IMR-90 (cell line): ENCODE measurements around the gene OR2J3. TPM values are rescaled to one million over a fixed set of nuclear protein-coding genes. Genes with fewer than 3 reads are reported as not detected.

ENCODE experiments used
- ATAC-seq: fragments of 200-7000 bp; cut with Tn5 transposase; 2 replicates; pipeline ENCODE4 v1.9.1; 2020; ENCODE audit warnings: low read depth, mild to moderate bottlenecking, moderate library complexity
- BruUV-seq: library from RNA; stranded (reverse); fragments of 400-500 nt; replicated peaks from 2 replicates; lab custom pipeline; 2021; lab: Mats Ljungman, UMichigan
- CTCF ChIA-PET: fragments of 300-600 bp; formaldehyde crosslinking; extraction: SDS; loops from one replicate; lab custom pipeline; 2021; ENCODE audit warnings: antibody characterized with exemption; lab: Yijun Ruan, JAX
- POLR2A ChIA-PET: fragments of 300-600 bp; sonication (Branson Sonifier 250); formaldehyde crosslinking; loops from one replicate; lab custom pipeline; 2022; ENCODE audit warnings: antibody characterized with exemption; ENCODE audit not compliant: unreplicated experiment; lab: Charles Lee
- DNase-seq: peaks from one replicate; pipeline ENCODE4 v3.0.0; 2013
- H2AFZ ChIP-seq: replicated peaks from 2 replicates; pipeline ENCODE3; 2013; ENCODE audit warnings: low read length, mild to moderate bottlenecking; ENCODE audit not compliant: poor library complexity
- H2AK5ac ChIP-seq: 2 replicates; pipeline ENCODE4 v1.6.1; 2013; ENCODE audit warnings: low read depth, low read length, inconsistent platforms
- H2AK9ac ChIP-seq: replicated peaks from 2 replicates; pipeline ENCODE3; 2013; ENCODE audit warnings: mild to moderate bottlenecking, low read depth, low read length, moderate library complexity; ENCODE audit not compliant: poor library complexity
- H2BK120ac ChIP-seq: 2 replicates; pipeline ENCODE4 v1.6.1; 2013; ENCODE audit warnings: low read depth, low read length, inconsistent platforms
- H2BK15ac ChIP-seq: 3 replicates; pipeline ENCODE4 v1.6.1; 2013; ENCODE audit warnings: low read depth, low read length, inconsistent platforms
- H2BK20ac ChIP-seq: 2 replicates; pipeline ENCODE4 v1.6.1; 2013; ENCODE audit warnings: low read depth, mild to moderate bottlenecking, inconsistent platforms, low read length, moderate library complexity
- H2BK5ac ChIP-seq: 2 replicates; pipeline ENCODE4 v1.6.1; 2013; ENCODE audit warnings: mild to moderate bottlenecking, low read depth, low read length, inconsistent platforms; ENCODE audit not compliant: poor library complexity, severe bottlenecking
- H3K14ac ChIP-seq: replicated peaks from 2 replicates; pipeline ENCODE4 v1.6.1; 2013; ENCODE audit warnings: low read depth, low read length, inconsistent platforms
- H3K18ac ChIP-seq: 2 replicates; pipeline ENCODE4 v1.6.1; 2013; ENCODE audit warnings: low read depth, low read length, control low read depth
- H3K23ac ChIP-seq: 2 replicates; pipeline ENCODE4 v1.6.1; 2013; ENCODE audit warnings: low read depth, low read length, inconsistent platforms
- H3K27ac ChIP-seq: 2 replicates; pipeline ENCODE4 v1.5.1; 2013; ENCODE audit warnings: mild to moderate bottlenecking, control low read depth, low read length; ENCODE audit not compliant: insufficient read depth
- H3K27me3 ChIP-seq: 2 replicates; pipeline ENCODE4 v1.6.1; 2013; ENCODE audit warnings: low read length; ENCODE audit not compliant: control insufficient read depth, insufficient read depth
- H3K36me3 ChIP-seq: 2 replicates; pipeline ENCODE4 v1.6.1; 2013; ENCODE audit warnings: low read length, mixed read lengths; ENCODE audit not compliant: control insufficient read depth, insufficient read depth
- H3K4ac ChIP-seq: 2 replicates; pipeline ENCODE4 v1.6.1; 2013; ENCODE audit warnings: low read depth, low read length, inconsistent platforms
- H3K4me1 ChIP-seq: 2 replicates; pipeline ENCODE4 v1.6.1; 2013; ENCODE audit warnings: low read length, mixed read lengths; ENCODE audit not compliant: control insufficient read depth, insufficient read depth
- H3K4me2 ChIP-seq: 2 replicates; pipeline ENCODE4 v1.6.1; 2013; ENCODE audit warnings: low read depth, mild to moderate bottlenecking, control low read depth, low read length, moderate library complexity
- H3K4me3 ChIP-seq: 2 replicates; pipeline ENCODE4 v1.5.1; 2013; ENCODE audit warnings: low read depth, mild to moderate bottlenecking, control low read depth, low read length, moderate library complexity; ENCODE audit not compliant: insufficient read depth
- H3K56ac ChIP-seq: 2 replicates; pipeline ENCODE4 v1.6.1; 2013; ENCODE audit warnings: low read length, inconsistent platforms; ENCODE audit not compliant: insufficient read depth; ENCODE audit errors: extremely low read depth
- H3K79me1 ChIP-seq, 2 experiments: 2 replicates each; pipeline ENCODE4 v1.6.1; 2013; ENCODE audit warnings: low read length in 2 of 2, inconsistent platforms in 1 of 2, low read depth in 1 of 2
- H3K9ac ChIP-seq: 2 replicates; pipeline ENCODE4 v1.6.1; 2013; ENCODE audit warnings: low read depth, low read length, control low read depth
- H3K9me1 ChIP-seq: 2 replicates; pipeline ENCODE4 v1.6.1; 2013; ENCODE audit warnings: low read length, inconsistent platforms; ENCODE audit not compliant: insufficient read depth
- H3K9me3 ChIP-seq: 2 replicates; pipeline ENCODE4 v1.6.1; 2013; ENCODE audit warnings: low read length; ENCODE audit not compliant: control insufficient read depth, insufficient read depth
- H4K20me1 ChIP-seq: 2 replicates; pipeline ENCODE4 v1.6.1; 2013; ENCODE audit warnings: low read length, inconsistent platforms; ENCODE audit not compliant: insufficient read depth
- H4K5ac ChIP-seq: 2 replicates; pipeline ENCODE4 v1.6.1; 2013; ENCODE audit warnings: mild to moderate bottlenecking, low read depth, low read length, control low read depth
- H4K8ac ChIP-seq, 2 experiments: 2 replicates each; pipeline ENCODE4 v1.6.1; 2013; ENCODE audit warnings: low read depth in 2 of 2, low read length in 2 of 2, control low read depth in 1 of 2, inconsistent platforms in 1 of 2
- H4K91ac ChIP-seq: 2 replicates; pipeline ENCODE4 v1.6.1; 2013; ENCODE audit warnings: low read depth, low read length, inconsistent platforms; ENCODE audit not compliant: insufficient read depth
- BHLHE40 ChIP-seq: fragments of 150-350 bp; IDR thresholded peaks from 2 replicates; pipeline ENCODE4 v1.6.1; 2016; ENCODE audit warnings: mild to moderate bottlenecking, low read depth, low read length
- CHD1 ChIP-seq: IDR thresholded peaks from 2 replicates; pipeline ENCODE4 v1.6.1; 2012; ENCODE audit warnings: low read depth, low read length, improper control_type of control experiment
- CTCF ChIP-seq: conservative IDR thresholded peaks from 2 replicates; pipeline ENCODE4 v1.5.1; 2012; ENCODE audit warnings: mild to moderate bottlenecking, low read depth, low read length, improper control_type of control experiment
- ELK1 ChIP-seq: fragments of 150-350 bp; IDR thresholded peaks from 2 replicates; pipeline ENCODE4 v1.6.1; 2016; ENCODE audit warnings: low read depth, mild to moderate bottlenecking, low read length, moderate library complexity, borderline replicate concordance
- MAFK ChIP-seq: IDR thresholded peaks from 2 replicates; pipeline ENCODE4 v1.6.1; 2012; ENCODE audit warnings: low read depth, low read length, improper control_type of control experiment
- MAZ ChIP-seq: IDR thresholded peaks from 2 replicates; pipeline ENCODE4 v1.6.1; 2012; ENCODE audit warnings: low read depth, mild to moderate bottlenecking, low read length, improper control_type of control experiment, moderate library complexity, borderline replicate concordance
- MXI1 ChIP-seq: IDR thresholded peaks from 2 replicates; pipeline ENCODE4 v1.6.1; 2012; ENCODE audit warnings: low read depth, mild to moderate bottlenecking, low read length, moderate library complexity, borderline replicate concordance
- RAD21 ChIP-seq: IDR thresholded peaks from 2 replicates; pipeline ENCODE4 v1.6.1; 2012; ENCODE audit warnings: low read length, improper control_type of control experiment
- RCOR1 ChIP-seq: IDR thresholded peaks from 2 replicates; pipeline ENCODE4 v1.6.1; 2012; ENCODE audit warnings: mild to moderate bottlenecking, low read length, improper control_type of control experiment; ENCODE audit not compliant: insufficient replicate concordance
- RFX5 ChIP-seq: IDR thresholded peaks from 2 replicates; pipeline ENCODE4 v1.8.0; 2012; ENCODE audit warnings: low read depth, mild to moderate bottlenecking, low read length, moderate library complexity
- USF2 ChIP-seq: fragments of 150-350 bp; IDR thresholded peaks from 2 replicates; pipeline ENCODE4 v1.6.1; 2017; ENCODE audit warnings: mild to moderate bottlenecking, antibody characterized with exemption, low read length, low read depth
- WGBS, 2 experiments: methylation state at CpG; one replicate each; pipeline versions ENCODE4 v1.1.5 to v1.1.7; 2013; ENCODE audit warnings: missing lambda C conversion rate in 2 of 2; ENCODE audit not compliant: insufficient read length in 1 of 2; ENCODE audit errors: extremely low coverage in 2 of 2; 5-methylcytosine and 5-hydroxymethylcytosine counted together
- dilution Hi-C: fragments of 300-500 bp; cut with HindIII; formaldehyde crosslinking; loops from one replicate; pipeline ENCODE4 v1.14.3; 2018; ENCODE audit warnings: low sequenced_read_pairs; ENCODE audit not compliant: unreplicated experiment
- in situ Hi-C: fragments of 300-500 bp; cut with MboI; formaldehyde crosslinking; loops from 3 replicates; pipeline ENCODE4 v1.14.3; 2019; ENCODE audit warnings: low sequenced_read_pairs, inconsistent platforms, mixed read lengths
- intact Hi-C: fragments of 100-400 bp; cut with micrococcal nuclease; formaldehyde crosslinking; loops from 2 replicates; pipeline ENCODE4 v1.10.0; 2022
- polyA plus RNA-seq, 3 experiments: library from polyadenylated mRNA; depleted of rRNA; stranded (reverse); fragments of >200 nt; gene quantifications; 2 replicates each; pipeline ENCODE4 v1.2.3, GENCODE V29; 2012; ENCODE audit warnings: low replicate concordance in 1 of 3
- total RNA-seq: library from RNA; depleted of rRNA; stranded (reverse); fragments of >200 nt; gene quantifications from 2 replicates; pipeline ENCODE4 v1.2.3, GENCODE V29; 2012

Gene OR2J3
- total and polyA plus RNA-seq, 2 of the 4 experiments (the other 2 are of a cell fraction): not detected

- Histone ChIP-seq H3K4me1 (no peaks in the 10 kb centered on the region), H4K8ac (no peak within 1 kb of the TSS), H2BK20ac (no peak within 1 kb of the TSS), H3K36me3 (no peaks in the 10 kb centered on the region), H3K27ac (no peak within 1 kb of the TSS), H3K9me1 (no peaks in the 10 kb centered on the region), H2AFZ (no peak within 1 kb of the TSS), H3K23ac (no peak within 1 kb of the TSS), H4K91ac (no peak within 1 kb of the TSS), H2AK5ac (no peak within 1 kb of the TSS), H3K27me3 (no peaks in the 10 kb centered on the region), H3K79me1 (no peaks in the 10 kb centered on the region), H3K9me3 (peaks cover 5% of the 10 kb centered on the region; the same call in 1 of the 2 replicates), H3K4ac (no peak within 1 kb of the TSS), H4K20me1 (no peaks in the 10 kb centered on the region), H2BK5ac (no peak within 1 kb of the TSS), H4K5ac (no peak within 1 kb of the TSS), H3K14ac (no peak within 1 kb of the TSS), H3K4me2 (no peak within 1 kb of the TSS), H3K9ac (no peak within 1 kb of the TSS), H3K56ac (no peak within 1 kb of the TSS), H2BK15ac (no peak within 1 kb of the TSS), H3K4me3 (no peak within 1 kb of the TSS), H2BK120ac (no peak within 1 kb of the TSS), H3K18ac (no peak within 1 kb of the TSS), H2AK9ac (no peak within 1 kb of the TSS)
- POLR2A ChIA-PET: no interaction called here
- WGBS, 2 experiments: no CpG with 5 or more reads among the region's 3 CpGs
- CTCF ChIA-PET: no interaction called here
- dilution Hi-C loops (no loop called here), intact Hi-C loops (no loop called here), in situ Hi-C loops (no loop called here)
- no peak for DNase-seq
- no peak for ATAC-seq
- BruUV-seq: no TSS peak
- no peak for TF ChIP-seq CHD1
- TF ChIP-seq USF2: no peak
- TF ChIP-seq RAD21: no peak
- TF ChIP-seq MAFK: no peak
- TF ChIP-seq BHLHE40: no peak
- TF ChIP-seq MXI1: no peak
- no peak for TF ChIP-seq ELK1
- no peak for TF ChIP-seq RCOR1
- TF ChIP-seq CTCF: no peak
- no peak for TF ChIP-seq MAZ
- TF ChIP-seq RFX5: no peak
Observed at GRCh38 chr6:29099190-29099589, 8.7 kb upstream of the OR2J3 start, which contains the start of gene OR2J1. Gene OR2J1, plus strand, starts transcription at chr6:29099490. Its CDS starts 1,453 bp downstream, at chr6:29100943.
